OCI-LY7 (cell line): ENCODE measurements around the gene EEIG1. TPM values are rescaled to one million over a fixed set of nuclear protein-coding genes. Genes with fewer than 3 reads are reported as not detected.

Experiments
- BruUV-seq: library from RNA; stranded (reverse); fragments of 400-500 nt; replicated peaks from 2 replicates; lab custom pipeline; 2021; lab: Mats Ljungman, UMichigan
- CTCF ChIA-PET: fragments of 300-600 bp; sonication (Branson Sonifier 250); formaldehyde crosslinking; loops from one replicate; lab custom pipeline; 2022; ENCODE audit warnings: antibody characterized with exemption; ENCODE audit not compliant: unreplicated experiment; lab: Charles Lee
- POLR2A ChIA-PET: fragments of 300-600 bp; sonication (Branson Sonifier 250); formaldehyde crosslinking; loops from one replicate; lab custom pipeline; 2022; ENCODE audit warnings: antibody characterized with exemption; lab: Charles Lee
- DNase-seq: peaks from one replicate; pipeline ENCODE4 v3.0.0-alpha.2; 2015; ENCODE audit warnings: low spot score
- H2AFZ ChIP-seq: fragments of 200-600 bp; sonication (generic), shearing (Covaris generic); 2 replicates; pipeline ENCODE4 v1.6.1; 2014; ENCODE audit warnings: mild to moderate bottlenecking, antibody characterized with exemption, low read length, moderate library complexity
- H3K27ac ChIP-seq: fragments of 200-600 bp; sonication (generic); 2 replicates; pipeline ENCODE4 v1.5.1; 2014; ENCODE audit warnings: mixed run types, low read depth, mild to moderate bottlenecking, moderate library complexity, low read length, inconsistent platforms; ENCODE audit not compliant: poor library complexity, severe bottlenecking
- H3K36me3 ChIP-seq: fragments of 200-600 bp; sonication (generic); 2 replicates; pipeline ENCODE4 v1.6.1; 2014; ENCODE audit warnings: mild to moderate bottlenecking, antibody characterized with exemption, low read length, moderate library complexity, mixed read lengths; ENCODE audit not compliant: insufficient read depth
- H3K4me1 ChIP-seq: fragments of 200-600 bp; sonication (generic); 2 replicates; pipeline ENCODE4 v1.5.1; 2014; ENCODE audit warnings: mild to moderate bottlenecking, low read length; ENCODE audit not compliant: insufficient read depth, poor library complexity, severe bottlenecking
- H3K4me2 ChIP-seq: fragments of 200-600 bp; sonication (generic); 2 replicates; pipeline ENCODE4 v1.6.1; 2014; ENCODE audit warnings: mild to moderate bottlenecking, low read length
- H3K4me3 ChIP-seq: fragments of 200-600 bp; sonication (generic); 2 replicates; pipeline ENCODE4 v1.5.1; 2014; ENCODE audit warnings: mild to moderate bottlenecking, low read depth, low read length; ENCODE audit not compliant: poor library complexity, severe bottlenecking
- H3K79me2 ChIP-seq: fragments of 200-600 bp; sonication (generic); 2 replicates; pipeline ENCODE4 v1.6.1; 2016; ENCODE audit warnings: low read depth, mild to moderate bottlenecking, low read length, moderate library complexity, mixed read lengths; ENCODE audit not compliant: insufficient read depth
- H3K9me2 ChIP-seq: fragments of 200-600 bp; sonication (generic); 2 replicates; pipeline ENCODE4 v1.6.1; 2016; ENCODE audit warnings: mild to moderate bottlenecking, low read length, mixed read lengths; ENCODE audit not compliant: insufficient read depth
- H3K9me3 ChIP-seq: fragments of 200-600 bp; sonication (generic); 2 replicates; pipeline ENCODE4 v1.6.1; 2014; ENCODE audit warnings: mild to moderate bottlenecking, mixed run types, low read length, mixed read lengths
- H4K20me1 ChIP-seq: fragments of 200-600 bp; sonication (generic); 2 replicates; pipeline ENCODE4 v1.6.1; 2014; ENCODE audit warnings: mild to moderate bottlenecking, antibody characterized with exemption, low read length, moderate library complexity, mixed read lengths; ENCODE audit not compliant: insufficient read depth
- EZH2phosphoT487 ChIP-seq: fragments of 200-600 bp; sonication (generic); IDR thresholded peaks from 2 replicates; pipeline ENCODE4 v1.6.1; 2018; ENCODE audit warnings: low read depth, borderline replicate concordance, mild to moderate bottlenecking, mixed run types, antibody characterized with exemption, low read length, moderate library complexity, mixed read lengths
- intact Hi-C: fragments of 100-400 bp; cut with micrococcal nuclease; formaldehyde crosslinking; loops from one replicate; pipeline ENCODE4 v1.10.0; 2022; ENCODE audit not compliant: unreplicated experiment
- total RNA-seq, 2 experiments: library from RNA; depleted of rRNA in 1 of 2; stranded (reverse); fragments of >200 nt in 1 of 2; shearing (Covaris generic) in 1 of 2; gene quantifications; 2 replicates each; pipeline ENCODE4 v1.2.3, GENCODE V29; 2014 to 2022
- TF ChIP-seq, protein P1 (sequence below): fragments of 200-600 bp; sonication (generic); conservative IDR thresholded peaks from 2 replicates; pipeline ENCODE4 v1.5.1; 2014; ENCODE audit warnings: mild to moderate bottlenecking, antibody characterized with exemption, low read length, moderate library complexity, mixed read lengths

Gene EEIG1
- total RNA-seq, 2 experiments from 2014 or later, result 25.8 to 60.1 TPM

DNA sequence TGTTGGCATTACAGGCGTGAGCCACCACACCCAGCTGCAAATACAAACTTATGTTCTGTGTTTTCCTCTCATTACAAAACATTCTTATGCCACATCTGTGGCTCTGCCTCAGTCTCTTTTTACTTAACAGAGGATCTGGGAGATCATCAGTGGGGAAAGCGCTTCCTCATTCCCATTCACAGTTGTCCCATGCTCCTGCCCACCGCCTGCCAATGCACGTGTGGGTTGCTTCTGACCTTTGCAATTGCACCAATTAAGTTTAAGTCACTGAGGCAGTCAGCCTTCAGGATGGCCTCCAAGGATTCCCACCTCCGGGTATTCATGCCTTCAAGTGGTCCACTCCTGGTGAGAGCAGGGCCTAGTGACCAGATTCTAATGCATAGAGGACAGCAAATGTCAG, 34.9 kb upstream of the EEIG1 start:
- no peak for DNase-seq
- POLR2A ChIA-PET, result interaction anchor here (0.5 to 1.4 kb wide), 4 partner anchors 30 to 209 kb away, joined by 3 read pairs; no protein-coding TSS in a partner anchor
- intact Hi-C loops, result no loop called here

DNA sequence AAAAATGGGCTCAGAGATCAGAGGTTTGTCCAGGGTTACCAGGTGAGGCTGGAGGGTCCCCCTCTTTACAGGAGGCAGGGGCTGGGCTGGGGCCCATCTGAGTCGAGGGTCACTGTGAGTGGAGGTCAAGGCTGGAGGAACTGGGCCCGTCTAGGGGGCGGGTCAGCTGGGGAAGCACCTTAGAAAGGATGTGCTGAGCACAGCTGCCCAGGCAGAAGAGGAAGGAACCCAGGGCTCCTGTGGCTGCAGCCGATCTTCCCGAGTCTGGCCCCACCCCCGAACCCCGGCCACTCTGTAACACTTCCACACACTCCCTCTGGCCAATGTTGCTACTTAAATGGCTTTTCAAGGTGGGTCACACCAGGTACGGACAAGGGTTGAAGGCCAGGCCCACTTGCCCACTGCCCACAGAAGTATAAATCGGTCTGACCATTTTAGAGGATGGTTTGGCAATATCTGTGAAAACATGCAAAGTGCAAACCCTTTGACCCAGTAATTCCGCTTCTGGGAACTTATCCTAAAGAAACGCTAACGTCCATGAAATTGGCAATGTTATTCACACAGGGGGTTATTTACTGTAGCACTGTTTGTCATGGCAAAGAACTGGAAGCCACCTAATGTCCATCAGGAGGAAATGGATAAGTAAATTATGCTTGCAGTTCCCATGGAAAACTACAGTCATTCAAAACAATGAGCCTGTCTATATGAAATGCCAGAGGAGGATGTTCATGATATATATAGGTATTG, 30.5 kb upstream of the EEIG1 start:
- no peak for DNase-seq
- no peak for TF ChIP-seq EZH2phosphoT487
- TF ChIP-seq, protein P1, sequence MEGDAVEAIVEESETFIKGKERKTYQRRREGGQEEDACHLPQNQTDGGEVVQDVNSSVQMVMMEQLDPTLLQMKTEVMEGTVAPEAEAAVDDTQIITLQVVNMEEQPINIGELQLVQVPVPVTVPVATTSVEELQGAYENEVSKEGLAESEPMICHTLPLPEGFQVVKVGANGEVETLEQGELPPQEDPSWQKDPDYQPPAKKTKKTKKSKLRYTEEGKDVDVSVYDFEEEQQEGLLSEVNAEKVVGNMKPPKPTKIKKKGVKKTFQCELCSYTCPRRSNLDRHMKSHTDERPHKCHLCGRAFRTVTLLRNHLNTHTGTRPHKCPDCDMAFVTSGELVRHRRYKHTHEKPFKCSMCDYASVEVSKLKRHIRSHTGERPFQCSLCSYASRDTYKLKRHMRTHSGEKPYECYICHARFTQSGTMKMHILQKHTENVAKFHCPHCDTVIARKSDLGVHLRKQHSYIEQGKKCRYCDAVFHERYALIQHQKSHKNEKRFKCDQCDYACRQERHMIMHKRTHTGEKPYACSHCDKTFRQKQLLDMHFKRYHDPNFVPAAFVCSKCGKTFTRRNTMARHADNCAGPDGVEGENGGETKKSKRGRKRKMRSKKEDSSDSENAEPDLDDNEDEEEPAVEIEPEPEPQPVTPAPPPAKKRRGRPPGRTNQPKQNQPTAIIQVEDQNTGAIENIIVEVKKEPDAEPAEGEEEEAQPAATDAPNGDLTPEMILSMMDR, result no peak
- Histone ChIP-seq H3K9me3 (no peaks in the 10 kb centered on the region), H3K4me2 (peak overlapping the region; percentile 55), H3K9me2 (no peaks in the 10 kb centered on the region), H4K20me1 (no peaks in the 10 kb centered on the region), H3K36me3 (no peaks in the 10 kb centered on the region), H2AFZ (0 out of 2 replicates have a peak overlapping the region, but pooled peaks have one; percentile 14), H3K27ac (no peak overlapping the region), H3K4me1 (peaks cover 38% of the 10 kb centered on the region), H3K4me3 (no peak overlapping the region), H3K79me2 (no peaks in the 10 kb centered on the region)
- intact Hi-C loops, result no loop called here
- ChIA-PET CTCF (no interaction called here), POLR2A (interaction anchor here (1.2 kb wide), 1 partner anchor 27 kb away, joined by 3 read pairs; no protein-coding TSS in a partner anchor)
- no TSS peak for BruUV-seq

More for the DNA sequence above, 34.9 kb upstream of the EEIG1 start:
- no peaks in the 10 kb centered on the region for H3K9me3 ChIP-seq
- CTCF ChIA-PET, result no interaction called here
- TF ChIP-seq EZH2phosphoT487, result no peak
- TF ChIP-seq, protein P1, result no peak
- peaks cover 15% of the 10 kb centered on the region for H3K4me1 ChIP-seq
- H3K27ac ChIP-seq, result no peak overlapping the region
- no peak overlapping the region for H2AFZ ChIP-seq
- no peaks in the 10 kb centered on the region for H3K9me2 ChIP-seq
- H3K79me2 ChIP-seq, result no peaks in the 10 kb centered on the region
- no peak overlapping the region for H3K4me3 ChIP-seq
- H3K36me3 ChIP-seq, result no peaks in the 10 kb centered on the region
- no peak overlapping the region for H3K4me2 ChIP-seq
- no peaks in the 10 kb centered on the region for H4K20me1 ChIP-seq
- BruUV-seq, result no TSS peak

DNA sequence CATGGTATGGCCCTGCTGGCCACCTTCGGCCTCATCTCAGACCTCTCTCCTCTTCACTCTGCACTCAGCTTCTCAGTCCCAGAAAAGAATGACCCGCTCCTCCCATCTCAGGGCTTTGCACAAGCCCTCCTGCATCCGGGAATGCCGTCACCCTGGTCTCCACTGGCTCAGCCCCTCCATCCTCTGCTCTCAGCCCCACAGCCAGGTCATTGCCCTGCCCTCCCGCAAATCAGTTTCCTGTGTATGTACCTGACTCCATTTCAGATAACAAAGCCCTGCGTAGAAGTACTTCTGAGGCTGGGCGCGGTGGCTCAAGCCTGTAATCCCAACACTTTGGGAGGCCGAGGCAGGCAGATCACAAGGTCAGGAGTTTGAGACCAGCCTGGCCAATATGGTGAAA, 28.9 kb upstream of the EEIG1 start:
- CTCF ChIA-PET, result no interaction called here
- H4K20me1 ChIP-seq, result no peaks in the 10 kb centered on the region
- TF ChIP-seq EZH2phosphoT487, result no peak
- TF ChIP-seq, protein P1, result no peak
- no peaks in the 10 kb centered on the region for H3K36me3 ChIP-seq
- no peak overlapping the region for H3K27ac ChIP-seq
- H3K9me2 ChIP-seq, result no peaks in the 10 kb centered on the region
- no peak for DNase-seq
- intact Hi-C loops, result loop anchor here (2.0 kb wide), 1 partner anchor 17 kb away; no protein-coding TSS in a partner anchor
- no peaks in the 10 kb centered on the region for H3K9me3 ChIP-seq
- no peak overlapping the region for H3K4me2 ChIP-seq
- H3K4me1 ChIP-seq, result peaks cover 45% of the 10 kb centered on the region
- BruUV-seq, result no TSS peak
- POLR2A ChIA-PET, result interaction anchor here (1.2 kb wide), 1 partner anchor 26 kb away, joined by 3 read pairs; no protein-coding TSS in a partner anchor
- H3K79me2 ChIP-seq, result no peaks in the 10 kb centered on the region
- no peak overlapping the region for H3K4me3 ChIP-seq
- no peak overlapping the region for H2AFZ ChIP-seq
